ENCODE measurements around the gene SLC25A23. TPM values are rescaled to one million over a fixed set of nuclear protein-coding genes. Genes with fewer than 3 reads are reported as not detected.

Gene SLC25A23
- polyA plus RNA-seq, 2 donors = 43.5 to 66.0 TPM

DNA sequence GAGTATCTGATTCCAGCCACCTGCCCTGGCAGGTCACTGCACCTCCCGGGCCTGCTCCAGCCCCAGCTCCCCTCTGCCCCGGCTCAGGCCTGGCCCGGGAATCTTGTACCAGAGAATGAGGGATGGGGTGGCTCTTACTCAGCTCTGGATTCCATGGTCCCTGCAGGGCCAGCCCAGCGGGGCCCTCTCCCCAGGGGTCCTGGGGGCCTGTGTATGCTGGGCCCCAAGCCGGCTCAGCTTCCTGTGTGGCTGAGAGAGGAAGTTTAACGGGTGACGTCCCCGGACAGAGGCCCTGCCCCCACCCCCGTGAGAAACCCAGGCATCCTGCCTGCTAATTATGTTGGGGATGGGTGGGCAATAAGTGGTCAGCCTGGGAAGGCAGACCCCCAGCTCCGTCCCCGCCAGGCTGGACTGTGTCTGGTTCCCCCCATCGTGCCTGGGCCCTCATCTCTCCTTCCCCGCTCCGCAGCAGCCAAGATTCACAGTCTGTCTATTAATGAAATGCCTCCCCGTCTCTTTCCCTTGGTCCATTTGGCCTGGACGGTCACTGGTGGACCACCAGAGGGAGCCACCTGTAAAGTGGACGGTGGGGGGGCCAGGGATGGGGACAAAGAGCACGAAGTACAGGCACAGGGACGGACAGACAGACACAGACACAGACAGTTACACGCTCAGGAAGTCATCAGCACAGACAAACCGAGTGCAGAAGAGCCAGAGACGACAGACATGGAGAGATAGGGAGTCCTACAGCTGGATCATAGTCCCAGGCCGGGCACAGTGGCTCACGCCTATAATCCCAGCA, 22.1 kb upstream of the SLC25A23 start, which contains the start of gene DENND1C:
Gene DENND1C (minus strand): TSS at position 247 of the 802 bp plus-strand sequence. CDS start 92 bp downstream, at position 155.
- H3K27ac ChIP-seq (ENCODE audit: low read depth in 2 of 2, low read length in 1 of 2) = peak within 1 kb of the TSS; percentile 19 to 58
- H3K9me3 ChIP-seq (ENCODE audit: control insufficient read depth in 2 of 2, insufficient read depth in 1 of 2, low read depth in 1 of 2, low read length in 1 of 2) = no peaks in the 10 kb centered on the region
- no peaks in the 10 kb centered on the region for H3K36me3 ChIP-seq (ENCODE audit: control insufficient read depth in 2 of 2, insufficient read depth in 2 of 2, low read length in 1 of 2)
- peaks cover 2 to 5% of the 10 kb centered on the region in 2 donors for H3K4me1 ChIP-seq (ENCODE audit: control insufficient read depth in 2 of 2, insufficient read depth in 2 of 2, low read length in 1 of 2)
- 37 to 46% methylated on average over 24 of the region's 24 CpGs for WGBS, 2 donors
- H3K4me3 ChIP-seq (ENCODE audit: low read depth in 1 of 2, low read length in 2 of 2) = peak within 1 kb of the TSS; percentile 13 to 46
- no peaks in the 10 kb centered on the region for H3K27me3 ChIP-seq (ENCODE audit: control insufficient read depth in 1 of 2, insufficient read depth in 2 of 2, low read length in 2 of 2)

GRCh38 chr19:6480848-6481415, 21.3 kb upstream of the SLC25A23 start:
- Histone ChIP-seq H3K27ac (ENCODE audit: low read depth in 2 of 2, low read length in 1 of 2) (peak overlapping the region in 1 of 2 donors; percentile 58), H3K36me3 (ENCODE audit: control insufficient read depth in 2 of 2, insufficient read depth in 2 of 2, low read length in 1 of 2) (no peaks in the 10 kb centered on the region), H3K9me3 (ENCODE audit: control insufficient read depth in 2 of 2, insufficient read depth in 1 of 2, low read depth in 1 of 2, low read length in 1 of 2) (no peaks in the 10 kb centered on the region), H3K4me3 (ENCODE audit: low read depth in 1 of 2, low read length in 2 of 2) (peak overlapping the region; percentile 13 to 46), H3K27me3 (ENCODE audit: control insufficient read depth in 1 of 2, insufficient read depth in 2 of 2, low read length in 2 of 2) (no peaks in the 10 kb centered on the region), H3K4me1 (ENCODE audit: control insufficient read depth in 2 of 2, insufficient read depth in 2 of 2, low read length in 1 of 2) (peaks cover 6 to 10% of the 10 kb centered on the region in 2 donors)
- WGBS, 2 donors = 61 to 64% methylated on average over 10 of the region's 10 CpGs

- no peak overlapping the region for H3K4me3 ChIP-seq (ENCODE audit: low read depth in 1 of 2, low read length in 2 of 2)
- 71 to 74% methylated on average over 7 of the region's 7 CpGs for WGBS, 2 donors
- H3K4me1 ChIP-seq (ENCODE audit: control insufficient read depth in 2 of 2, insufficient read depth in 2 of 2, low read length in 1 of 2) = peaks cover 6 to 19% of the 10 kb centered on the region in 2 donors
- H3K27ac ChIP-seq (ENCODE audit: low read depth in 2 of 2, low read length in 1 of 2) = no peak overlapping the region
- no peaks in the 10 kb centered on the region for H3K9me3 ChIP-seq (ENCODE audit: control insufficient read depth in 2 of 2, insufficient read depth in 1 of 2, low read depth in 1 of 2, low read length in 1 of 2)
- H3K27me3 ChIP-seq (ENCODE audit: control insufficient read depth in 1 of 2, insufficient read depth in 2 of 2, low read length in 2 of 2) = no peaks in the 10 kb centered on the region
- no peaks in the 10 kb centered on the region for H3K36me3 ChIP-seq (ENCODE audit: control insufficient read depth in 2 of 2, insufficient read depth in 2 of 2, low read length in 1 of 2)
These were observed 20.3 kb upstream of the SLC25A23 start for GRCh38 chr19:6479836-6480398.

- Histone ChIP-seq H3K36me3 (ENCODE audit: control insufficient read depth in 2 of 2, insufficient read depth in 2 of 2, low read length in 1 of 2) (no peaks in the 10 kb centered on the region), H3K4me3 (ENCODE audit: low read depth in 1 of 2, low read length in 2 of 2) (no peak overlapping the region), H3K4me1 (ENCODE audit: control insufficient read depth in 2 of 2, insufficient read depth in 2 of 2, low read length in 1 of 2) (peaks cover 6 to 19% of the 10 kb centered on the region in 2 donors), H3K27ac (ENCODE audit: low read depth in 2 of 2, low read length in 1 of 2) (no peak overlapping the region), H3K9me3 (ENCODE audit: control insufficient read depth in 2 of 2, insufficient read depth in 1 of 2, low read depth in 1 of 2, low read length in 1 of 2) (no peaks in the 10 kb centered on the region), H3K27me3 (ENCODE audit: control insufficient read depth in 1 of 2, insufficient read depth in 2 of 2, low read length in 2 of 2) (no peaks in the 10 kb centered on the region)
- WGBS, 2 donors = 83 to 91% methylated on average over 13 of the region's 13 CpGs
These were observed 19.2 kb upstream of the SLC25A23 start for GRCh38 chr19:6478815-6479214.

GRCh38 chr19:6476896-6477431, 17.4 kb upstream of the SLC25A23 start:
- 25 to 37% methylated on average over 27 to 29 of the region's 29 CpGs for WGBS, 2 donors
- Histone ChIP-seq H3K9me3 (ENCODE audit: control insufficient read depth in 2 of 2, insufficient read depth in 1 of 2, low read depth in 1 of 2, low read length in 1 of 2) (no peaks in the 10 kb centered on the region), H3K27ac (ENCODE audit: low read depth in 2 of 2, low read length in 1 of 2) (no peak overlapping the region), H3K4me3 (ENCODE audit: low read depth in 1 of 2, low read length in 2 of 2) (peak overlapping the region in 1 of 2 donors; percentile 5), H3K36me3 (ENCODE audit: control insufficient read depth in 2 of 2, insufficient read depth in 2 of 2, low read length in 1 of 2) (no peaks in the 10 kb centered on the region), H3K4me1 (ENCODE audit: control insufficient read depth in 2 of 2, insufficient read depth in 2 of 2, low read length in 1 of 2) (peaks cover 6 to 15% of the 10 kb centered on the region in 2 donors), H3K27me3 (ENCODE audit: control insufficient read depth in 1 of 2, insufficient read depth in 2 of 2, low read length in 2 of 2) (no peaks in the 10 kb centered on the region)

GRCh38 chr19:6476155-6476895, 16.7 kb upstream of the SLC25A23 start:
- Histone ChIP-seq H3K27ac (ENCODE audit: low read depth in 2 of 2, low read length in 1 of 2) (no peak overlapping the region), H3K36me3 (ENCODE audit: control insufficient read depth in 2 of 2, insufficient read depth in 2 of 2, low read length in 1 of 2) (no peaks in the 10 kb centered on the region), H3K4me3 (ENCODE audit: low read depth in 1 of 2, low read length in 2 of 2) (peak overlapping the region in 1 of 2 donors; percentile 5), H3K9me3 (ENCODE audit: control insufficient read depth in 2 of 2, insufficient read depth in 1 of 2, low read depth in 1 of 2, low read length in 1 of 2) (no peaks in the 10 kb centered on the region), H3K27me3 (ENCODE audit: control insufficient read depth in 1 of 2, insufficient read depth in 2 of 2, low read length in 2 of 2) (no peaks in the 10 kb centered on the region), H3K4me1 (ENCODE audit: control insufficient read depth in 2 of 2, insufficient read depth in 2 of 2, low read length in 1 of 2) (peaks cover 6 to 15% of the 10 kb centered on the region in 2 donors)
- 15 to 33% methylated on average over 31 to 33 of the region's 33 CpGs for WGBS, 2 donors

- peaks cover 6 to 15% of the 10 kb centered on the region in 2 donors for H3K4me1 ChIP-seq (ENCODE audit: control insufficient read depth in 2 of 2, insufficient read depth in 2 of 2, low read length in 1 of 2)
- H3K36me3 ChIP-seq (ENCODE audit: control insufficient read depth in 2 of 2, insufficient read depth in 2 of 2, low read length in 1 of 2) = peaks cover 0 to 2% of the 10 kb centered on the region in 2 donors
- no peaks in the 10 kb centered on the region for H3K9me3 ChIP-seq (ENCODE audit: control insufficient read depth in 2 of 2, insufficient read depth in 1 of 2, low read depth in 1 of 2, low read length in 1 of 2)
- H3K27ac ChIP-seq (ENCODE audit: low read depth in 2 of 2, low read length in 1 of 2) = no peak overlapping the region
- 20 to 23% methylated on average over 48 to 52 of the region's 52 CpGs for WGBS, 2 donors
- no peaks in the 10 kb centered on the region for H3K27me3 ChIP-seq (ENCODE audit: control insufficient read depth in 1 of 2, insufficient read depth in 2 of 2, low read length in 2 of 2)
- H3K4me3 ChIP-seq (ENCODE audit: low read depth in 1 of 2, low read length in 2 of 2) = no peak overlapping the region
These were observed 15.9 kb upstream of the SLC25A23 start for GRCh38 chr19:6475321-6476108.

- Histone ChIP-seq H3K36me3 (ENCODE audit: control insufficient read depth in 2 of 2, insufficient read depth in 2 of 2, low read length in 1 of 2) (peaks cover 0 to 2% of the 10 kb centered on the region in 2 donors), H3K9me3 (ENCODE audit: control insufficient read depth in 2 of 2, insufficient read depth in 1 of 2, low read depth in 1 of 2, low read length in 1 of 2) (no peaks in the 10 kb centered on the region), H3K4me3 (ENCODE audit: low read depth in 1 of 2, low read length in 2 of 2) (no peak overlapping the region), H3K4me1 (ENCODE audit: control insufficient read depth in 2 of 2, insufficient read depth in 2 of 2, low read length in 1 of 2) (peaks cover 6 to 15% of the 10 kb centered on the region in 2 donors), H3K27ac (ENCODE audit: low read depth in 2 of 2, low read length in 1 of 2) (no peak overlapping the region), H3K27me3 (ENCODE audit: control insufficient read depth in 1 of 2, insufficient read depth in 2 of 2, low read length in 2 of 2) (no peaks in the 10 kb centered on the region)
- whole genome bisulfite sequencing, 2 donors = 45 to 63% methylated on average over 9 of the region's 9 CpGs
These were observed 14.1 kb upstream of the SLC25A23 start for GRCh38 chr19:6473647-6474046.
